GM18873 (cell line): ENCODE measurements around the gene PDSS2.
"Not testable (repeated sequence)": the region's sequence is repeated elsewhere in the genome, so short reads cannot be mapped to it uniquely, and the experiment has no call there.

Experiments
- ATAC-seq: cut with Tn5 transposase; IDR thresholded peaks from one replicate; pipeline ENCODE4 v1.9.1; 2021; ENCODE audit warnings: mild to moderate bottlenecking, moderate library complexity, moderate number of reproducible peaks; ENCODE audit not compliant: unreplicated experiment, low FRiP score

The PDSS2 gene

DNA sequence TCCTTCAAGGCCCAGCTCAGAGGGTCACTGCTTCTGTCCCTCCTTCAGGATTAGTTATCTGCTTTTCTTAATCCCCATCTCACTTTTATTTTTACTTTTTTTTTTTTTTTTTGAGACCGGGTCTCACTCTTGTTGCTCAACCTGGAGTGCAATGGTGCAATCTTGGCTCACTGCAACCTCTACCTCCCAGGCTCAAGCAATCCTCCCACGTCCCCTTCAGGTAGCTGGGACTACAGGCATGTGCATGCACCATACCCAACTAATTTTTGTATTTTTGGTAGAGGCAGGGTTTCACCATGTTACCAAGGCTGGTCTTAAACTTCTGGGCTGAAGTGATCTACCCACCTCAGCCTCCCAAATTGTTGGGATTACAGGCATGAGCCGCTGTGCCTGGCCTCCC lies 16.5 kb upstream of the PDSS2 start:
- not testable (repeated sequence) for ATAC-seq

DNA sequence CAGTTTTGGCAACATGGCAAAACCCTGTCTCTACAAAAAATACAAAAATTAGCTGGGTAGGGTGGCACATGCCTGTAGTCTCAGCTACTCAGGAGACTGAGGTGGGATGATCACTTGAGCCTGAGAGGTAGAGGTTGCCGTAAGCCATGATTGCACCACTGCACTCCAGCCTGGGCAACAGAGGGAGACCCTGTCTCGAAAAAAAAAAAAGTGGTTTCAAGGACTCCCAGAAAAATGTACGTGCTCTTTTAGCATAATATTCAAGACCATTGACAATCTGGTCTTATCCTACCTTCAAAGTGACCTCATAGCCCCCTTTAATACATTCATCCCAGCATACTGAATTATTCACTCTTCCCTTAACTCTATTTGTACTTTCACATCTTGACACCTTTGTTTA lies 16.0 kb upstream of the PDSS2 start:
- ATAC-seq = not testable (repeated sequence)

- ATAC-seq = no peak
Observed at GRCh38 chr6:107473660-107474059, 14.3 kb upstream of the PDSS2 start.

DNA sequence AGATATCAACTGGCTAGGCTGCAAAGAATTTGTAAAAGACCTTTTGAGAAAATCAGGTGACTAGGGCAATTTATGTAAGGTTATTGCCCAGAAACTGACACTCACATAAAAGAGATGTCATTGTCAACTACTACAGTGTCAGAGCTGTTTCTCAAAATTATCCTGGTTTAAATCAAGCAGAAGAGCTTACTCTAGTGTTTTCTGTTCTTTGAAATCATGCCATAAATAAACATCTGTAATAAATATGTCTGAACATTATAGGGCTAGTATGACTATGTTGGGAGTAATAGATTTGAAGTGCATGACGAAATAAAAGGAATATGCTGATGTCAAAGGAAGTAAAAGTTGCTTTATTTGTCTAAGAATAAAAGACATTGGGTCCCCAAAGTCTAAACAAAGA lies 11.0 kb upstream of the PDSS2 start:
- no peak for ATAC-seq

GRCh38 chr6:107466062-107466461 lies 6.7 kb upstream of the PDSS2 start:
- no peak for ATAC-seq

- no peak for ATAC-seq
Observed at GRCh38 chr6:107460083-107460631, 793 bp upstream of the PDSS2 start.

- ATAC-seq = peak; percentile 1
Observed at GRCh38 chr6:107458672-107459282, 587 bp downstream of the PDSS2 start.

DNA sequence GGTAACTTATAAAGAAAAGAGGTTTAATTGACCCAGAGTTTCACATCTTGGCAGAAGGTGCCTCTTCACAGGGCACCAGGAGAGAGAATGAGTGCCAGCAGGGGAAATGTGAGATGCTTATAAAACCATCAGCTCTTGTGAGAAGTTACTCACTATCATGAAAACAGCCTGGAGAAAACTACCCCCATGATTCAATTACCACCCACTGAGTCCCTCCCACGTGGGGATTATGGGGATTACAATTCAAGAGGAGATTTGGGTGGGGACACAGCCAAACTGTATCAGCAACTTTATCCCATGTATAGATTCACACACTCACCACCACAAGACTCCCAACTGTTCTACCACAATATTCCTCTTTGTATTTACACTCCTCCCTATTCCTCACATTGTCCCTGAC lies 10.6 kb downstream of the PDSS2 start:
- ATAC-seq = no peak

DNA sequence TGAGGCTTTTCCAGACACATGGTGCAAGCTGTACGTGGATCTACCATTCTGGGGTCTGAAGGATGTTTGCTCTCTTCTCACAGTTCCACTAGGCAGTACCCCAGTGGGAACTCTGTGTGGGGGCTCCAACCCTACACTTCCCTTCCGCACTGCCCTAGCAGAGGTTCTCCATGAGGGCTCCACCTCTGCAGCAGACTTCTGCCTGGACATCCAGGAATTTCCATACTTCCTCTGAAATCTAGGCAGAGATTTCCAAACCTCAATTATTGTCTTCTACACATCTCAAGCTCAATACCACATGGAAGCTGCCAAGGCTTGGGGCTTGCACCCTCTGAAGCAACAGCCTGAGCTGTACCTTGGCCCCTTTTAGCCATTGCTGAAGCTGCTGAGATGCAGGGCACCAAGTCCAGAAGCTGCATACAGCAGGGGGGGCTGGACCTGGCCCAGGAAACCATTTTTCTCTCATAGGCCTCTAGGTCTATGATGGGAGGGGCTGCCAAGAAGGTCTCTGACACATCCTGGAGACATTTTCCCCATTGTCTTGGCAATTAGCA lies 11.6 kb downstream of the PDSS2 start:
- ATAC-seq = no peak

DNA sequence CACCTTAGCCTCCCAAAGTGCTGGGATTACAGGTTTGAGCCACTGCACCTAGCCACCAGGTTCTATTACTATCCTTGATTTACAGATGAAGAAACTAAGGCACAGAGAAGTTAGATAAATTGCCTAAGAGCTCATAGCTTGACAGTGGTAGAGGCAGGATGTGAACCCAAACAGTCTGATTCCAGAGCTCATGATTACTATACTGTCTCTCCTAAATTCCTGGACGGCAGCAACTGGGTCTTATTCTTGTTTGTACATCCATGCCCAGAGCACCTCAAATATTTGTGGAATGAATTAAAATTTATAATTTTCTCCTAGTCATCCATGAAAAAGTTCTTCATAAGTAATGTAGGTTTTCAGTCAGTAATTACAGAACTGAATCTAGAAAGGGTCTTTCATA lies 15.1 kb downstream of the PDSS2 start:
- ATAC-seq = no peak

DNA sequence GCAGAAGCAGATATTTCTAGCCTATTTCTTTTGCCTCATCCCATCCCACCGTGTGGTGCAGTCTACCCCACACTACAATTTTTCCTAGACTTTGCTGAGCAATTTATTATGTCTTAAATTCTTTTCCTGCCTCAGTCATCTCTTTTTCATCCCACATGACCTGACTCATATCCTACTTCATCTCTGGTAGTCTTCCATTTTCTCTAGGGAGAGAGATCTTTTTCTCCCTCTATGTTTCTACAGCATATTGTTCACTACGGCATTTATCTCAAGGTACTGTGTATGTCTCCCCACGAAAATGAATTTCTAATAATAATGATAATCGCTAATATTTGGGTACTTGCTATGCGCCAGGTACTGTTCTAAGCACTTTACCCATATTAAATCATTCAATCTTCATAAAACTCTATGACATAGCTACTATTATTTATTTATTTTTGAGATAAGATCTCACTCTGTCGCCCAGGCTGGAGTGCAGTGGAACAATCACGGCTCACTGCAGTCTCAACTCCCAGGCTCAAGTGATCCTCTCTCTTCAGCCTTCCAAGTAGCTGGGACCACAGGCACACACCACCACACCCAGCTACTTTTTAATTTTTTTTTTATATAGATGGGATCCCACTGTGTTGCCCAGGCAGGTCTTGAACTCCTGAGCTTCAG lies 15.6 kb downstream of the PDSS2 start:
- no peak for ATAC-seq

GRCh38 chr6:107442938-107443607 lies 16.3 kb downstream of the PDSS2 start:
- no peak for ATAC-seq

DNA sequence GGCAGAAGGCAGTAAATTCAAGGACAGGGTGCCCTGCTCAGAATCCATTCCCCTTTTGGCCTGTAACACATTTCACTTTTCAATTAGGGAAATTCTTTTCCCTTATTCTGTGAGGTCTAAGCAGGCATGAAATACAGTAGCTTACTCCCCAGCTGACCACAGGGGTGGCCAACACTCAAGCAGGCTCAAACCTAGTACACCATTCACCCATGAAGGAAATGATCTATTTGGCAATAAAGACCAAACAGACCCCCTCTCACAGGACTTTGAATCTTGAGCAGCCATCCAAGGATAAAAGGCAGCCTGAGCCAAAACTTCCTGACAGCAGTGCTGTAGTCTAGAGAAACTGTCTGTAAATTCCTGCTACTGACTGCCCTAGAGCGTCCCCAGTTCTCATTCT lies 17.7 kb downstream of the PDSS2 start:
- no peak for ATAC-seq

DNA sequence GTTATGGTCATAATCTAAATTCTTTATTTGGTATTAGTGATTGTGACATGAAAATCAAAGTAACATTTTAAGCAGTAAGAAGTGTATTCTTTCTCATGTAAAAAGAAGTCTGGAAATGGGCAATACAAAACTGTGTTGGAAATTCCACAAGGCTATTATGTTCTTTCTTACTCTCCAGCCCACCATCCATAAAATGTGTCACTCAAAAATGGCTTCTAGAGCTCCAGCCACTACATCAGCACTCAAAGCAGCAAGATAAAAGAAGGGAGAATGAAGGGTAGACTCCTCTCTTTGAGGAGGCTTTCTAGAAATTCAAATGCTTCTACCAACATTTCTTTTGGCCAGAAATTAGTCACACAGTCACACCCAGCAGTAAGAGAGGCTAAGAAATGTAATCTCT lies 18.4 kb downstream of the PDSS2 start:
- no peak for ATAC-seq

DNA sequence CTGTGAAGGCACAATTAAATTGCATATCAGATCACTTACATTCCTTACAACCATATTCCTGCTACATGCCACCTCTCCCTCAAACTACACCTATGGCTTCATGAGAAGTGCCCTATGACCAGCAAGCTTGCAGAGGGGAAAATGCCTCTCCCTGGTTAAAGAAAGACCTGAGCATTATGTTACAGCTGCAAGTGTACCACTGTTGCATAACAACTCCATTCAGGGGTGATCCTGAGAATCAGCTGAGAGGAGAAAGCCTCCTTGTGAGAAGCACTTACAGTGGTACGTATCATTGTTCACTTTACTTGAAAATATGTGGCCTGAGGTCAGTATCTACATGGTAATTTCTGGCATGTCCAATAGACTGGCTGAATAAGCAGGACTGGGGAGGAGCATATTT lies 20.0 kb downstream of the PDSS2 start:
- ATAC-seq = no peak

- no peak for ATAC-seq
Observed at GRCh38 chr6:107437691-107438090, 21.7 kb downstream of the PDSS2 start.

DNA sequence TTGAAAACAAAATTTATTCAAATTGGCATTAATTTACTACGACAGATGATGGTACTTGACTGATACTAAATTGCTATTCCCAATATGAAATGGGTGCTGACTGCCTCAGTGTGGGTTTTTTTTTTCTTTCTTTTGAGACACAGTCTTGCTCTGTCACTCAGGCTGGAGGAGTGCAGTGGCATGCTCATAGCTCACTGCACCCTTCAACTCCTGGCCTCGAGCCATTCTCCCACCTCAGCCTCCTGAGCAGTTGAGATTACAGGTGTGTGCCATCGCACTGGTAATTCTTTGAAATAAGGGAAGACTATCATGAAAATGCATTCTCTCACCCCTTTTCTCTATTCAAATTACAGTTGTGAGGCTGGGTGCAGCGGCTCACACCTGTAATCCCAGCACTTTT lies 22.5 kb downstream of the PDSS2 start:
- no peak for ATAC-seq

DNA sequence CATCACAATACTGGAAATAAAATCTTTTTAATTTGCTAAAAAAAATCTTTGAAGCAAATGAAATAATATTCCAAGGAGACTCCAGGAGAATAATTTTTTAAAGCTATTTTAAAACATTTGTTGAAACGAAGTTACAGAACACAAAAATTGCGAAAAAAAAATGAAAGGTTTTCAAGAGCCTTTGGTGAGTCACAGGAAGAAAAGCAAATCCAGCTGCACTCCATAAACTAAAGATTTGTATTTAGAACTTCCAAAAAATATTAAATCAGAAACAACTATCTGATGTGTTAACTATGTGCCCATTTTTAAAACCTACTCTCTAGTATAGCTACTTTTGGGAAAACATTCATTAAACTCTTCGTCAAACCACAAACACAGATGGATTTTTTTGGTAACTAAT lies 23.6 kb downstream of the PDSS2 start:
- no peak for ATAC-seq

DNA sequence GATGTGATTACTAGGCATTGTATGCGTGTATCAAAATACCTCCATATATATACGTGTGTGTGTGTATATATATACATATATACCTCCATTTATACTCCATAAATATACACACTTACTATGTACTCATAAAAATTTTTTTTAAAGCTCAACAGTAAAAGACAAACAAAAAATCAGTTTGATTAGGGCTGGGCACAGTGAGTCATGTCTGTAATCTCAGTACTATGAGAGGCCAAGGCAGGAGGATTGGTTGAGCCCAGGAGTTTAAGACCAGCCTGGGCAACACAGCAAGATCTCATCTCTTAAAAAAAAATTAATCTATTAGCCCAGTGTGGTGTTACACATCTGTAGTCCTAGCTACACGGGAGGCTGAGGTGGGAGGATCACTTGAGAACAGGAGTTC lies 24.6 kb downstream of the PDSS2 start:
- no peak for ATAC-seq

DNA sequence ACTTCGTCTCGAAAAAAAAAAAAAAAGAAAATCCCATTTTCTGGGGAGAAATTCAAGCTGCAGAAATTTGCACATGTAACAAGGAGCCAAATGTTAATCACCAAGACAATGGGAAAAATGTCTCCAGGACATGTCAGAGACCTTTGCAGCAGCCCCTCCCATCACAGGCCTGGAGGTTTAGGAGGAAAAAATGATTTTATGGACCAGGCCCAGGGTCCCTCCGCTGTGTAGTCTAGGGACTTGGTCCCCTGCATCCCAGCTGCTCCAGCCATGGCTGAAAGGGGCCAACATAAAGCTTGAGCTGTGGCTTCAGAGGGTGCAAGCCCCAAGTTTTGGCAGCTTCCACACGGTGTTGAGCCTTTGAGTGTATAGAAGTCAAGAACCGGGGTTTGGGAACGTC lies 33.4 kb downstream of the PDSS2 start:
- not testable (repeated sequence) for ATAC-seq

- ATAC-seq = no peak
Observed at GRCh38 chr6:107423474-107423990, 35.8 kb downstream of the PDSS2 start.
